Measurements from ENCODE around the gene PIAS4. TPM values are rescaled to one million over a fixed set of nuclear protein-coding genes. Genes with fewer than 3 reads are reported as not detected.
A peak's percentile ranks its signal among the peaks of the same experiment; 100 is the strongest.

The PIAS4 gene
- total RNA-seq, 1 donor, result 21.4 TPM

- Histone ChIP-seq H3K79me2 (ENCODE audit: insufficient read depth, low read length) (peaks cover 48% of the 10 kb centered on the region), H4K20me1 (ENCODE audit: insufficient read depth, low read length) (peaks cover 52% of the 10 kb centered on the region), H3K27me3 (ENCODE audit: insufficient read depth, low read length) (no peaks in the 10 kb centered on the region), H3K27ac (ENCODE audit: low read depth, low read length) (peak overlapping the region; percentile 94), H3K36me3 (ENCODE audit: insufficient read depth, low read length) (peaks cover 39% of the 10 kb centered on the region), H2AFZ (ENCODE audit: low read length) (no peak overlapping the region), H3K9me3 (ENCODE audit: low read depth, low read length) (no peaks in the 10 kb centered on the region), H3K4me3 (ENCODE audit: insufficient read depth, low read length) (peak overlapping the region; percentile 94), H3K4me2 (ENCODE audit: insufficient read depth, low read length) (peak overlapping the region; percentile 95), H3K4me1 (ENCODE audit: insufficient read depth, low read length) (peaks cover 30% of the 10 kb centered on the region)
- no peak for TF ChIP-seq CTCF (IDR thresholded peaks at IDR 0.05; ENCODE audit: extremely low read depth, low read depth, low read length)
- DNase-seq (ENCODE audit: insufficient read length, low spot score, missing footprints), result peak; percentile 53
These were observed 37.2 kb upstream of the PIAS4 start for GRCh38 chr19:3970313-3970807.

- H3K36me3 ChIP-seq (ENCODE audit: insufficient read depth, low read length), result peaks cover 39% of the 10 kb centered on the region
- peak within 1 kb of the TSS; percentile 94 for H3K4me3 ChIP-seq (ENCODE audit: insufficient read depth, low read length)
- peaks cover 47% of the 10 kb centered on the region for H3K79me2 ChIP-seq (ENCODE audit: insufficient read depth, low read length)
- TF ChIP-seq CTCF (IDR thresholded peaks at IDR 0.05; ENCODE audit: extremely low read depth, low read depth, low read length), result no peak
- no peaks in the 10 kb centered on the region for H3K9me3 ChIP-seq (ENCODE audit: low read depth, low read length)
- H2AFZ ChIP-seq (ENCODE audit: low read length), result no peak within 1 kb of the TSS
- peak; percentile 99 for DNase-seq (ENCODE audit: insufficient read length, low spot score, missing footprints)
- no peaks in the 10 kb centered on the region for H3K27me3 ChIP-seq (ENCODE audit: insufficient read depth, low read length)
- H3K4me2 ChIP-seq (ENCODE audit: insufficient read depth, low read length), result peak within 1 kb of the TSS; percentile 95
- peak within 1 kb of the TSS; percentile 94 for H3K27ac ChIP-seq (ENCODE audit: low read depth, low read length)
- H3K4me1 ChIP-seq (ENCODE audit: insufficient read depth, low read length), result peaks cover 30% of the 10 kb centered on the region
- peaks cover 51% of the 10 kb centered on the region for H4K20me1 ChIP-seq (ENCODE audit: insufficient read depth, low read length)
These were observed 36.5 kb upstream of the PIAS4 start, which contains the start of gene DAPK3 for GRCh38 chr19:3970808-3971598. TSS of gene DAPK3 (minus strand) at chr19:3971099. CDS start at chr19:3969735, 1,364 bp downstream.

- TF ChIP-seq CTCF (IDR thresholded peaks at IDR 0.05; ENCODE audit: extremely low read depth, low read depth, low read length), result no peak
- no peaks in the 10 kb centered on the region for H3K27me3 ChIP-seq (ENCODE audit: insufficient read depth, low read length)
- H3K4me2 ChIP-seq (ENCODE audit: insufficient read depth, low read length), result no peak overlapping the region
- no peak overlapping the region for H3K4me3 ChIP-seq (ENCODE audit: insufficient read depth, low read length)
- H2AFZ ChIP-seq (ENCODE audit: low read length), result no peak overlapping the region
- H3K4me1 ChIP-seq (ENCODE audit: insufficient read depth, low read length), result peaks cover 3% of the 10 kb centered on the region
- H3K27ac ChIP-seq (ENCODE audit: low read depth, low read length), result no peak overlapping the region
- no peak for DNase-seq (ENCODE audit: insufficient read length, low spot score, missing footprints)
- H4K20me1 ChIP-seq (ENCODE audit: insufficient read depth, low read length), result peaks cover 58% of the 10 kb centered on the region
- H3K79me2 ChIP-seq (ENCODE audit: insufficient read depth, low read length), result peaks cover 56% of the 10 kb centered on the region
- peaks cover 55% of the 10 kb centered on the region for H3K36me3 ChIP-seq (ENCODE audit: insufficient read depth, low read length)
- no peaks in the 10 kb centered on the region for H3K9me3 ChIP-seq (ENCODE audit: low read depth, low read length)
These were observed 32.4 kb upstream of the PIAS4 start for GRCh38 chr19:3975144-3975543.

GRCh38 chr19:3975637-3976087 lies 31.9 kb upstream of the PIAS4 start:
- Histone ChIP-seq H4K20me1 (ENCODE audit: insufficient read depth, low read length) (peaks cover 62% of the 10 kb centered on the region), H2AFZ (ENCODE audit: low read length) (no peak overlapping the region), H3K79me2 (ENCODE audit: insufficient read depth, low read length) (peaks cover 56% of the 10 kb centered on the region), H3K27me3 (ENCODE audit: insufficient read depth, low read length) (no peaks in the 10 kb centered on the region), H3K4me1 (ENCODE audit: insufficient read depth, low read length) (peaks cover 3% of the 10 kb centered on the region), H3K4me2 (ENCODE audit: insufficient read depth, low read length) (no peak overlapping the region), H3K4me3 (ENCODE audit: insufficient read depth, low read length) (no peak overlapping the region), H3K9me3 (ENCODE audit: low read depth, low read length) (no peaks in the 10 kb centered on the region), H3K36me3 (ENCODE audit: insufficient read depth, low read length) (peaks cover 60% of the 10 kb centered on the region), H3K27ac (ENCODE audit: low read depth, low read length) (no peak overlapping the region)
- DNase-seq (ENCODE audit: insufficient read length, low spot score, missing footprints), result peak; percentile 55
- TF ChIP-seq CTCF (IDR thresholded peaks at IDR 0.05; ENCODE audit: extremely low read depth, low read depth, low read length), result no peak

Measured in osteoblast (primary cell).